HepG2 (cell line): ENCODE data around the gene GRIK4. TPM values are rescaled to one million over a fixed set of nuclear protein-coding genes. Genes with fewer than 3 reads are reported as not detected.
A peak's percentile ranks its signal among the peaks of the same experiment; 100 is the strongest.

Experiments used
- ATAC-seq: fragments of 200-7000 bp; cut with Tn5 transposase; 3 replicates; pipeline ENCODE4 v1.9.1; 2020; ENCODE audit warnings: mild to moderate bottlenecking, moderate library complexity
- BruUV-seq: library from RNA; stranded (reverse); fragments of 400-500 nt; replicated peaks from 2 replicates; lab custom pipeline; 2021; lab: Mats Ljungman, UMichigan
- CTCF ChIA-PET: fragments of 300-600 bp; formaldehyde crosslinking; extraction: SDS; loops from one replicate; lab custom pipeline; 2021; ENCODE audit warnings: low total read pairs, inconsistent platforms, low intra/inter-chr PET ratio; lab: Yijun Ruan, JAX
- POLR2A ChIA-PET: fragments of 350-600 bp; sonication (Branson Sonifier 250); formaldehyde crosslinking; loops from one replicate; lab custom pipeline; 2020; ENCODE audit warnings: antibody characterized with exemption, inconsistent platforms; lab: Yijun Ruan, JAX
- DNase-seq: peaks from one replicate; pipeline ENCODE4 v3.0.0-alpha.2; 2015; ENCODE audit warnings: low spot score
- FAIRE-seq: peaks from 3 replicates; lab custom pipeline; 2011; peaks lifted over from hg19 to GRCh38; lab: Jason Lieb, UNC
- H2AFZ ChIP-seq: one replicate; pipeline ENCODE4 v1.6.1; 2011; ENCODE audit warnings: low read length, inconsistent platforms
- H3K27ac ChIP-seq: fragments of 300-600 bp; 3 replicates; pipeline ENCODE4 v1.8.0; 2011; ENCODE audit warnings: mixed run types, mild to moderate bottlenecking, mixed read lengths, low read length, inconsistent platforms; ENCODE audit not compliant: insufficient read depth; ENCODE audit errors: extremely low read length
- H3K27me3 ChIP-seq, 2 experiments: fragments of 200-600 bp in 1 of 2; 2 replicates in 1 of 2; 3 replicates in 1 of 2; pipeline versions ENCODE4 v1.6.0 to v1.8.0; 2011; ENCODE audit warnings: low read length in 2 of 2, mild to moderate bottlenecking in 2 of 2, moderate library complexity in 2 of 2, inconsistent platforms in 1 of 2; ENCODE audit not compliant: insufficient read depth in 2 of 2, control insufficient read depth in 1 of 2
- H3K36me3 ChIP-seq, 2 experiments: fragments of 200-600 bp in 1 of 2; replicated peaks in 1 of 2; 2 replicates in 1 of 2; 3 replicates in 1 of 2; pipeline versions ENCODE4 v1.5.1 to v1.8.0; 2011; ENCODE audit warnings: low read length in 2 of 2, inconsistent platforms in 1 of 2; ENCODE audit not compliant: insufficient read depth in 2 of 2, control insufficient read depth in 1 of 2
- H3K4me1 ChIP-seq: 2 replicates; pipeline ENCODE4 v1.5.1; 2012; ENCODE audit warnings: low read length, inconsistent platforms; ENCODE audit not compliant: insufficient read depth
- H3K4me2 ChIP-seq: 2 replicates; pipeline ENCODE4 v1.6.0; 2011; ENCODE audit warnings: low read depth, low read length, inconsistent platforms
- H3K4me3 ChIP-seq, 3 experiments: fragments of 200-600 bp in 1 of 3; sonication (generic), shearing (Covaris generic) in 1 of 3; replicated peaks in 1 of 3; 2 replicates each; pipeline ENCODE4 v1.5.1; 2011 to 2016; ENCODE audit warnings: low read length in 3 of 3, inconsistent platforms in 2 of 3, low read depth in 2 of 3, mild to moderate bottlenecking in 2 of 3, control low read depth in 1 of 3, mixed read lengths in 1 of 3; ENCODE audit not compliant: insufficient read depth in 1 of 3
- H3K79me2 ChIP-seq: one replicate; pipeline ENCODE4 v1.6.1; 2011; ENCODE audit warnings: low read length, inconsistent platforms; ENCODE audit not compliant: insufficient read depth
- H3K9ac ChIP-seq: 2 replicates; pipeline ENCODE4 v1.6.0; 2011; ENCODE audit warnings: mild to moderate bottlenecking, low read depth, low read length, inconsistent platforms; ENCODE audit not compliant: insufficient read depth
- H3K9me3 ChIP-seq: 2 replicates; pipeline ENCODE4 v1.5.1; 2012; ENCODE audit warnings: mild to moderate bottlenecking, low read length
- H4K20me1 ChIP-seq: 2 replicates; pipeline ENCODE4 v1.6.0; 2011; ENCODE audit warnings: inconsistent platforms, mild to moderate bottlenecking, low read length, moderate library complexity; ENCODE audit not compliant: insufficient read depth
- CEBPG ChIP-seq: IDR thresholded peaks from 2 replicates; pipeline ENCODE4 v1.6.1; 2016
- HDAC2 ChIP-seq: sonication (generic); formaldehyde crosslinking; IDR thresholded peaks from 2 replicates; pipeline ENCODE4 v1.4.0; 2020; ENCODE audit warnings: missing genetic modification reagents
- HES4 ChIP-seq: sonication (generic); formaldehyde crosslinking; IDR thresholded peaks from 2 replicates; pipeline ENCODE4 v1.9.0; 2021; ENCODE audit warnings: mild to moderate bottlenecking, missing genetic modification reagents, borderline replicate concordance
- JUN ChIP-seq: sonication (generic); formaldehyde crosslinking; IDR thresholded peaks from 2 replicates; pipeline ENCODE4 v1.4.0; 2020; ENCODE audit warnings: mild to moderate bottlenecking, missing genetic modification reagents
- NCOA2 ChIP-seq: sonication (generic); formaldehyde crosslinking; IDR thresholded peaks from 2 replicates; pipeline ENCODE4 v1.8.0; 2022; ENCODE audit warnings: inconsistent platforms
- NFYB ChIP-seq: sonication (generic); formaldehyde crosslinking; IDR thresholded peaks from 2 replicates; pipeline ENCODE4 v1.4.0; 2020; ENCODE audit warnings: missing genetic modification reagents
- RORA ChIP-seq: sonication (generic); formaldehyde crosslinking; IDR thresholded peaks from 2 replicates; pipeline ENCODE4 v1.5.0; 2020; ENCODE audit warnings: mild to moderate bottlenecking, missing genetic modification reagents, moderate library complexity
- SMC3 ChIP-seq: IDR thresholded peaks from 2 replicates; pipeline ENCODE4 v1.6.1; 2011; ENCODE audit warnings: low read length, improper control_type of control experiment
- TGIF2 ChIP-seq: IDR thresholded peaks from 2 replicates; pipeline ENCODE4 v1.6.1; 2016; ENCODE audit warnings: control low read depth, missing compliant biosample characterization
- TP53 ChIP-seq: sonication (generic); formaldehyde crosslinking; conservative IDR thresholded peaks from 2 replicates; pipeline ENCODE4 v1.4.0; 2020; ENCODE audit warnings: missing genetic modification reagents
- ZKSCAN1 ChIP-seq: fragments of 150-350 bp; IDR thresholded peaks from 2 replicates; pipeline ENCODE4 v1.6.1; 2014; ENCODE audit warnings: low read length
- ZMYM3 ChIP-seq: sonication (generic); formaldehyde crosslinking; IDR thresholded peaks from 2 replicates; pipeline ENCODE4 v1.5.1; 2020; ENCODE audit warnings: mild to moderate bottlenecking, missing genetic modification reagents
- ZNF136 ChIP-seq: sonication (generic); formaldehyde crosslinking; IDR thresholded peaks from 2 replicates; pipeline ENCODE4 v1.8.1; 2022; ENCODE audit warnings: low read depth, mild to moderate bottlenecking, moderate library complexity, missing genetic modification reagents
- ZNF225 ChIP-seq: sonication (generic); formaldehyde crosslinking; IDR thresholded peaks from 2 replicates; pipeline ENCODE4 v1.4.0; 2020; ENCODE audit warnings: mild to moderate bottlenecking, missing genetic modification reagents
- ZNF672 ChIP-seq: sonication (generic); formaldehyde crosslinking; IDR thresholded peaks from 2 replicates; pipeline ENCODE4 v1.8.1; 2022; ENCODE audit warnings: missing genetic modification reagents
- ZNF747 ChIP-seq: sonication (generic); formaldehyde crosslinking; IDR thresholded peaks from 2 replicates; pipeline ENCODE4 v1.8.1; 2023; ENCODE audit warnings: missing genetic modification reagents, mild to moderate bottlenecking, borderline replicate concordance
- ZNF768 ChIP-seq: sonication (generic); formaldehyde crosslinking; IDR thresholded peaks from 2 replicates; pipeline ENCODE4 v1.4.0; 2020; ENCODE audit warnings: missing genetic modification reagents
- WGBS: methylation state at CpG from one replicate; pipeline ENCODE4 v1.1.6; 2017; ENCODE audit warnings: low lambda C conversion rate; 5-methylcytosine and 5-hydroxymethylcytosine counted together
- in situ Hi-C: cut with HindIII; loops from 2 replicates; pipeline ENCODE4 v1.10.0; 2017; ENCODE audit warnings: low pct_unique_long_range_greater_than_20kb; ENCODE audit not compliant: extremely low pct_ligation_motif_present
- intact Hi-C: fragments of 100-400 bp; cut with micrococcal nuclease; formaldehyde crosslinking; loops from one replicate; pipeline ENCODE4 v1.10.0; 2022; ENCODE audit not compliant: unreplicated experiment
- polyA plus RNA-seq, 8 experiments: library from polyadenylated mRNA; depleted of rRNA in 3 of 8; stranded (reverse) in 7 of 8; unstranded in 1 of 8; fragments of >200 nt; fragmentation: Illumina TruSeq in 4 of 8; extraction: Trizol in 4 of 8; gene quantifications; 2 replicates each; pipeline versions ENCODE4 v1.2.1 to v1.2.3, GENCODE V29; 2011 to 2016; ENCODE audit warnings: low read depth in 4 of 8, missing spikeins in 1 of 8, mixed read lengths in 1 of 8; ENCODE audit not compliant: insufficient read depth in 1 of 8
- total RNA-seq, 5 experiments: library from RNA; depleted of rRNA; stranded (reverse); fragments of >200 nt; fragmentation: Illumina TruSeq; extraction: Trizol; gene quantifications; 2 replicates each; pipeline ENCODE4 v1.2.3, GENCODE V29; 2016; ENCODE audit warnings: low read depth in 1 of 5
- TF ChIP-seq, protein P1 (sequence below): IDR thresholded peaks from 2 replicates; pipeline ENCODE4 v1.6.1; 2016; ENCODE audit warnings: control low read depth
- TF ChIP-seq, protein P2 (sequence below): sonication (generic); formaldehyde crosslinking; IDR thresholded peaks from 2 replicates; pipeline ENCODE4 v1.5.0; 2020; ENCODE audit warnings: missing genetic modification reagents
- TF ChIP-seq, protein P3 (sequence below): sonication (generic); formaldehyde crosslinking; IDR thresholded peaks from 2 replicates; pipeline ENCODE4 v1.8.0; 2022; ENCODE audit warnings: mild to moderate bottlenecking, missing genetic modification reagents; ENCODE audit not compliant: insufficient replicate concordance
- TF ChIP-seq, protein P4 (sequence below): sonication (generic); formaldehyde crosslinking; conservative IDR thresholded peaks from 2 replicates; pipeline ENCODE4 v1.8.0; 2022; ENCODE audit warnings: missing genetic modification reagents

The GRIK4 gene
- total and polyA plus RNA-seq, 2 of the 13 experiments (the other 11 are each of a cell fraction or from before 2014, with no cell fraction given): 0.04 to 0.07 TPM

GRCh38 chr11:120839846-120840402 lies 328.4 kb downstream of the GRIK4 start:
- ATAC-seq: peak; percentile 54
- H3K9ac ChIP-seq: peak overlapping the region; percentile 16; the same call in 1 of the 2 replicates
- H3K4me1 ChIP-seq: peaks cover 56% of the 10 kb centered on the region
- no peaks in the 10 kb centered on the region for H3K79me2 ChIP-seq
- ChIA-PET POLR2A (no interaction called here), CTCF (no interaction called here)
- H3K9me3 ChIP-seq: no peaks in the 10 kb centered on the region
- BruUV-seq: no TSS peak
- FAIRE-seq: no peak
- peak overlapping the region; percentile 42 for H3K27ac ChIP-seq
- H4K20me1 ChIP-seq: no peaks in the 10 kb centered on the region
- no peaks in the 10 kb centered on the region for H3K36me3 ChIP-seq
- no peak overlapping the region for H2AFZ ChIP-seq
- in situ Hi-C loops (no loop called here), intact Hi-C loops (no loop called here)
- 22% methylated on average over 6 of the region's 6 CpGs for WGBS
- no peaks in the 10 kb centered on the region for H3K27me3 ChIP-seq
- peak overlapping the region; percentile 62 for H3K4me2 ChIP-seq
- DNase-seq: no peak
- peak overlapping the region in 1 of 3 experiments; percentile 36; a peak in 1 of 6 replicates for H3K4me3 ChIP-seq
- TF ChIP-seq TP53 (CRISPR knock-in tag): no peak
- TF ChIP-seq, protein P1, sequence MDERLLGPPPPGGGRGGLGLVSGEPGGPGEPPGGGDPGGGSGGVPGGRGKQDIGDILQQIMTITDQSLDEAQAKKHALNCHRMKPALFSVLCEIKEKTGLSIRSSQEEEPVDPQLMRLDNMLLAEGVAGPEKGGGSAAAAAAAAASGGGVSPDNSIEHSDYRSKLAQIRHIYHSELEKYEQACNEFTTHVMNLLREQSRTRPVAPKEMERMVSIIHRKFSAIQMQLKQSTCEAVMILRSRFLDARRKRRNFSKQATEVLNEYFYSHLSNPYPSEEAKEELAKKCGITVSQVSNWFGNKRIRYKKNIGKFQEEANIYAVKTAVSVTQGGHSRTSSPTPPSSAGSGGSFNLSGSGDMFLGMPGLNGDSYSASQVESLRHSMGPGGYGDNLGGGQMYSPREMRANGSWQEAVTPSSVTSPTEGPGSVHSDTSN (CRISPR knock-in tag): no peak
- peak; percentile 13; the same call in 1 of the 2 replicates for TF ChIP-seq ZMYM3 (CRISPR knock-in tag)
- TF ChIP-seq ZNF225: no peak
- no peak for TF ChIP-seq HDAC2 (CRISPR knock-in tag)
- no peak for TF ChIP-seq ZNF747 (CRISPR knock-in tag)
- TF ChIP-seq, protein P2, sequence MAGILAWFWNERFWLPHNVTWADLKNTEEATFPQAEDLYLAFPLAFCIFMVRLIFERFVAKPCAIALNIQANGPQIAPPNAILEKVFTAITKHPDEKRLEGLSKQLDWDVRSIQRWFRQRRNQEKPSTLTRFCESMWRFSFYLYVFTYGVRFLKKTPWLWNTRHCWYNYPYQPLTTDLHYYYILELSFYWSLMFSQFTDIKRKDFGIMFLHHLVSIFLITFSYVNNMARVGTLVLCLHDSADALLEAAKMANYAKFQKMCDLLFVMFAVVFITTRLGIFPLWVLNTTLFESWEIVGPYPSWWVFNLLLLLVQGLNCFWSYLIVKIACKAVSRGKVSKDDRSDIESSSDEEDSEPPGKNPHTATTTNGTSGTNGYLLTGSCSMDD (CRISPR knock-in tag): no peak
- peak; percentile 94 for TF ChIP-seq ZNF768
- peak; percentile 70 for TF ChIP-seq CEBPG
- TF ChIP-seq, protein P3, sequence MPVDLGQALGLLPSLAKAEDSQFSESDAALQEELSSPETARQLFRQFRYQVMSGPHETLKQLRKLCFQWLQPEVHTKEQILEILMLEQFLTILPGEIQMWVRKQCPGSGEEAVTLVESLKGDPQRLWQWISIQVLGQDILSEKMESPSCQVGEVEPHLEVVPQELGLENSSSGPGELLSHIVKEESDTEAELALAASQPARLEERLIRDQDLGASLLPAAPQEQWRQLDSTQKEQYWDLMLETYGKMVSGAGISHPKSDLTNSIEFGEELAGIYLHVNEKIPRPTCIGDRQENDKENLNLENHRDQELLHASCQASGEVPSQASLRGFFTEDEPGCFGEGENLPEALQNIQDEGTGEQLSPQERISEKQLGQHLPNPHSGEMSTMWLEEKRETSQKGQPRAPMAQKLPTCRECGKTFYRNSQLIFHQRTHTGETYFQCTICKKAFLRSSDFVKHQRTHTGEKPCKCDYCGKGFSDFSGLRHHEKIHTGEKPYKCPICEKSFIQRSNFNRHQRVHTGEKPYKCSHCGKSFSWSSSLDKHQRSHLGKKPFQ (CRISPR knock-in tag): no peak
- TF ChIP-seq, protein P4, sequence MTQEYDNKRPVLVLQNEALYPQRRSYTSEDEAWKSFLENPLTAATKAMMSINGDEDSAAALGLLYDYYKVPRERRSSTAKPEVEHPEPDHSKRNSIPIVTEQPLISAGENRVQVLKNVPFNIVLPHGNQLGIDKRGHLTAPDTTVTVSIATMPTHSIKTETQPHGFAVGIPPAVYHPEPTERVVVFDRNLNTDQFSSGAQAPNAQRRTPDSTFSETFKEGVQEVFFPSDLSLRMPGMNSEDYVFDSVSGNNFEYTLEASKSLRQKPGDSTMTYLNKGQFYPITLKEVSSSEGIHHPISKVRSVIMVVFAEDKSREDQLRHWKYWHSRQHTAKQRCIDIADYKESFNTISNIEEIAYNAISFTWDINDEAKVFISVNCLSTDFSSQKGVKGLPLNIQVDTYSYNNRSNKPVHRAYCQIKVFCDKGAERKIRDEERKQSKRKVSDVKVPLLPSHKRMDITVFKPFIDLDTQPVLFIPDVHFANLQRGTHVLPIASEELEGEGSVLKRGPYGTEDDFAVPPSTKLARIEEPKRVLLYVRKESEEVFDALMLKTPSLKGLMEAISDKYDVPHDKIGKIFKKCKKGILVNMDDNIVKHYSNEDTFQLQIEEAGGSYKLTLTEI (CRISPR knock-in tag): no peak
- no peak for TF ChIP-seq HES4 (CRISPR knock-in tag)
- TF ChIP-seq JUN: no peak
- TF ChIP-seq NCOA2 (CRISPR knock-in tag): no peak
- no peak for TF ChIP-seq ZKSCAN1
- TF ChIP-seq ZNF672 (CRISPR knock-in tag): no peak
- TF ChIP-seq NFYB: no peak
- no peak for TF ChIP-seq ZNF136
- TF ChIP-seq TGIF2 (CRISPR knock-in tag): no peak
- TF ChIP-seq RORA: no peak
- TF ChIP-seq SMC3: no peak
